PC-9 (cell line): ENCODE data around the gene ASB16.

Experiments used
- EZH2 ChIP-seq: fragments of 200-600 bp; sonication (generic); IDR thresholded peaks from 2 replicates; pipeline ENCODE4 v1.8.0; 2017; ENCODE audit warnings: antibody characterized with exemption, low read depth
- TF ChIP-seq, protein P1 (sequence below): fragments of 200-600 bp; sonication (generic); conservative IDR thresholded peaks from 2 replicates; pipeline ENCODE4 v1.6.1; 2017; ENCODE audit warnings: mixed run types, antibody characterized with exemption, mild to moderate bottlenecking, moderate library complexity

DNA sequence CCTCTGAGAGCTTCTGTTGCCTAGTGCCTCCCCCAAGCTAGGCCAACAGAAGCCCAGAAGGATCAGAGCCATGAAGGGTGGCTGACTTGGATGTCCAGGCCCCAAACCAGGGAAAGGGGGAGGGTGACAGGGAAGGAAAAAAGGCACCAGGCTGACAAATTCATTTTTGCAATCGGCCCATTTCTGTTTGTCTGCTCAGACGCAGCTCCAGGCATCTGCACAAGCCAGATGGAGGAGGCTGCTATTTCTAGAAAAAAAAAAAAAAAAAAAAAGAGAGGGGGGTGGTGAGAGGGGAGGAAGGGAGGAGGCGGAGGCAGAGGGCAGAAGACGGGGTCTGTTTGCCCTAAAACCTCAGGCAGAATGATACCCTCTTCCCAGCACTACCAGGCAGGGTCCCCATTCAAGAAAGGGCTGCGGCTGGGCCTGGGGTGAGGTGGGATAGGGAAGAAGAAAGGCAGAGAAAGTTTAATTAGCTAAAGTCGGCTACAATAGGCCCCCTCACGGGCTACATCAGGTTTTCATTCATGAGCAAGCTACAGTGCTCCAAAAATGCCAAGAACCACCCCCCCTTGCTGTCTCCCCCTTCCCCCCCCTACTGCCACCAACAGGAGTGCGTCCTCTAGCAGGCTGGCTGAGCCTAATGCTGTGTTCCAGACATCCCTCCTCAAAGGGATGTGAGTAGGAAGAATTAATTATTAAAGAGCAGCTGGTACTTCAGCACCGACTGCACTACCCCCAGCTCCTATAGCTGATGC, 49.5 kb upstream of the ASB16 start:
- TF ChIP-seq, protein P1, sequence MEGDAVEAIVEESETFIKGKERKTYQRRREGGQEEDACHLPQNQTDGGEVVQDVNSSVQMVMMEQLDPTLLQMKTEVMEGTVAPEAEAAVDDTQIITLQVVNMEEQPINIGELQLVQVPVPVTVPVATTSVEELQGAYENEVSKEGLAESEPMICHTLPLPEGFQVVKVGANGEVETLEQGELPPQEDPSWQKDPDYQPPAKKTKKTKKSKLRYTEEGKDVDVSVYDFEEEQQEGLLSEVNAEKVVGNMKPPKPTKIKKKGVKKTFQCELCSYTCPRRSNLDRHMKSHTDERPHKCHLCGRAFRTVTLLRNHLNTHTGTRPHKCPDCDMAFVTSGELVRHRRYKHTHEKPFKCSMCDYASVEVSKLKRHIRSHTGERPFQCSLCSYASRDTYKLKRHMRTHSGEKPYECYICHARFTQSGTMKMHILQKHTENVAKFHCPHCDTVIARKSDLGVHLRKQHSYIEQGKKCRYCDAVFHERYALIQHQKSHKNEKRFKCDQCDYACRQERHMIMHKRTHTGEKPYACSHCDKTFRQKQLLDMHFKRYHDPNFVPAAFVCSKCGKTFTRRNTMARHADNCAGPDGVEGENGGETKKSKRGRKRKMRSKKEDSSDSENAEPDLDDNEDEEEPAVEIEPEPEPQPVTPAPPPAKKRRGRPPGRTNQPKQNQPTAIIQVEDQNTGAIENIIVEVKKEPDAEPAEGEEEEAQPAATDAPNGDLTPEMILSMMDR = no peak
- TF ChIP-seq EZH2 = no peak
